Measurements from ENCODE around the gene HPSE2.

The HPSE2 gene

GRCh38 chr10:98436704-98437103, 798.9 kb downstream of the HPSE2 start:
- Histone ChIP-seq H2AFZ (no peak overlapping the region), H3K4me2 (ENCODE audit: low read length) (no peak overlapping the region), H3K27me3 (ENCODE audit: control insufficient read depth, insufficient read depth, low read length) (no peaks in the 10 kb centered on the region), H3K9ac (no peak overlapping the region), H3K27ac (no peak overlapping the region), H3K4me1 (no peaks in the 10 kb centered on the region), H3K9me3 (ENCODE audit: control insufficient read depth, low read length) (no peaks in the 10 kb centered on the region), H3K36me3 (ENCODE audit: control insufficient read depth, insufficient read depth, low read length) (no peaks in the 10 kb centered on the region), H3K4me3 (ENCODE audit: low read depth, low read length) (no peak overlapping the region), H3K79me2 (no peaks in the 10 kb centered on the region)
- TF ChIP-seq CTCF (IDR thresholded peaks at IDR 0.05), result no peak

GRCh38 chr10:98435178-98435577, 800.5 kb downstream of the HPSE2 start:
- H3K4me1 ChIP-seq, result no peaks in the 10 kb centered on the region
- H3K9ac ChIP-seq, result no peak overlapping the region
- no peaks in the 10 kb centered on the region for H3K36me3 ChIP-seq (ENCODE audit: control insufficient read depth, insufficient read depth, low read length)
- no peaks in the 10 kb centered on the region for H3K27me3 ChIP-seq (ENCODE audit: control insufficient read depth, insufficient read depth, low read length)
- no peak overlapping the region for H3K27ac ChIP-seq
- H3K79me2 ChIP-seq, result no peaks in the 10 kb centered on the region
- H2AFZ ChIP-seq, result no peak overlapping the region
- H3K9me3 ChIP-seq (ENCODE audit: control insufficient read depth, low read length), result no peaks in the 10 kb centered on the region
- no peak for TF ChIP-seq CTCF (IDR thresholded peaks at IDR 0.05)
- H3K4me2 ChIP-seq (ENCODE audit: low read length), result no peak overlapping the region
- no peak overlapping the region for H3K4me3 ChIP-seq (ENCODE audit: low read depth, low read length)

- TF ChIP-seq CTCF (IDR thresholded peaks at IDR 0.05), result no peak
- H3K4me2 ChIP-seq (ENCODE audit: low read length), result no peak overlapping the region
- no peaks in the 10 kb centered on the region for H3K79me2 ChIP-seq
- no peak overlapping the region for H3K27ac ChIP-seq
- H3K9ac ChIP-seq, result no peak overlapping the region
- no peaks in the 10 kb centered on the region for H3K4me1 ChIP-seq
- no peak overlapping the region for H2AFZ ChIP-seq
- no peak overlapping the region for H3K4me3 ChIP-seq (ENCODE audit: low read depth, low read length)
- H3K9me3 ChIP-seq (ENCODE audit: control insufficient read depth, low read length), result no peaks in the 10 kb centered on the region
- no peaks in the 10 kb centered on the region for H3K36me3 ChIP-seq (ENCODE audit: control insufficient read depth, insufficient read depth, low read length)
- H3K27me3 ChIP-seq (ENCODE audit: control insufficient read depth, insufficient read depth, low read length), result no peaks in the 10 kb centered on the region
Observed at GRCh38 chr10:98433881-98434732, 801.5 kb downstream of the HPSE2 start.

- Histone ChIP-seq H3K9me3 (ENCODE audit: control insufficient read depth, low read length) (no peaks in the 10 kb centered on the region), H3K27me3 (ENCODE audit: control insufficient read depth, insufficient read depth, low read length) (no peaks in the 10 kb centered on the region), H3K36me3 (ENCODE audit: control insufficient read depth, insufficient read depth, low read length) (no peaks in the 10 kb centered on the region), H3K79me2 (no peaks in the 10 kb centered on the region), H3K4me1 (no peaks in the 10 kb centered on the region), H3K4me2 (ENCODE audit: low read length) (no peak overlapping the region), H3K4me3 (ENCODE audit: low read depth, low read length) (no peak overlapping the region), H3K27ac (no peak overlapping the region), H2AFZ (no peak overlapping the region), H3K9ac (no peak overlapping the region)
- TF ChIP-seq CTCF (IDR thresholded peaks at IDR 0.05), result no peak
Observed at GRCh38 chr10:98433371-98433770, 802.3 kb downstream of the HPSE2 start.

- H3K27ac ChIP-seq, result no peak overlapping the region
- H3K9me3 ChIP-seq (ENCODE audit: control insufficient read depth, low read length), result no peaks in the 10 kb centered on the region
- H3K4me1 ChIP-seq, result no peaks in the 10 kb centered on the region
- H3K4me3 ChIP-seq (ENCODE audit: low read depth, low read length), result no peak overlapping the region
- no peaks in the 10 kb centered on the region for H3K79me2 ChIP-seq
- no peak overlapping the region for H2AFZ ChIP-seq
- no peak overlapping the region for H3K9ac ChIP-seq
- no peak overlapping the region for H3K4me2 ChIP-seq (ENCODE audit: low read length)
- H3K36me3 ChIP-seq (ENCODE audit: control insufficient read depth, insufficient read depth, low read length), result no peaks in the 10 kb centered on the region
- TF ChIP-seq CTCF (IDR thresholded peaks at IDR 0.05), result no peak
- no peaks in the 10 kb centered on the region for H3K27me3 ChIP-seq (ENCODE audit: control insufficient read depth, insufficient read depth, low read length)
Observed at GRCh38 chr10:98432330-98432729, 803.3 kb downstream of the HPSE2 start.

Data from parathyroid adenoma (tissue), 2 donors.